ENCODE measurements around the gene PPP6R3.
"Not testable (repeated sequence)": the region's sequence is repeated elsewhere in the genome, so short reads cannot be mapped to it uniquely, and the experiment has no call there.

PPP6R3 gene

DNA sequence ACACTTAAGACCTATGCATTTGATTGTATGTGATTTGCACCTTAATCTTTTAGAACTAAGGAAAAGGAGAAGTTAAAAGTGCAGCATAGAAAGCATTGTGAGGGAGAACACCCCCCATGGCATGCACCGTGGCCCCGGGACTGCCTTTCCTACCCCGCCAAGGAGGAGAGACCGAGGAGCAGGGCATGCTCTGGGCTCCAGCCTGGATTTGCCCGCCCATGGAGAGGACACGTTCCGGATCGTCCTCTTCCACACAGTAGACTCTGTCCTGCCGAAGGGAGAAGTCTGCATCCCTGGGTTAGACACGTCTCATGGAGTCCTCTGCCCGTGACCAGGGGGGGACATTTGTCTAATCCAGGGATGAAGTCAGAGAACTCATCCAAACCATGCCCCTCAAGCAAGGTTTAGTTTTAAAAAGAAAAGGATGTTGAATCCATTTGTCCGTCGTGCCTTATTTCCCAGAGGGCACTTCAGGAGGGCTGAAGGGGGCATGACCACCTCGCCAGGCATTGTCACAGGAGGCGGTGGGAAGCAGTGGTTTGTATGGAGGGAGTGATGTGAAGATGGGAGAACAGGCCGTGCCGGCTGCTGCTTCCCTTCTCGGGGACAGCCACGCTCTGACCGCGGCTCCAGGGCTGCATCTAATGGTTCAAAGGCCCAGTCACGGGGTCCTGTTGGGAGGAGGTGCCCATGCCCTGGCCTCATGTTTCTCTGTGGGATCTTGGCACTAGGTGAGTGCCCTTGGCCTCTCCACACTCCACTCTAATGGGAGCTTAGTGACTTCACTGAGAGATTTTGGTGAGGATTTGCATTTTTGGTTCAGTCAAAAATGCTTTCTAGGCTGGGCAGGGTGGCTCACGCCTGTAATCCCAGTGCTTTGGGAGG, 157.6 kb downstream of the PPP6R3 start:
- Histone ChIP-seq H3K27ac (no peak overlapping the region), H3K27me3 (ENCODE audit: insufficient read depth, low read depth, severe bottlenecking) (no peaks in the 10 kb centered on the region), H3K9me3 (ENCODE audit: severe bottlenecking) (no peaks in the 10 kb centered on the region), H3K4me3 (ENCODE audit: low read depth, low read length) (no peak overlapping the region), H3K36me3 (peaks cover 25% of the 10 kb centered on the region)
- DNase-seq, result no peak
- TF ChIP-seq, protein P1, sequence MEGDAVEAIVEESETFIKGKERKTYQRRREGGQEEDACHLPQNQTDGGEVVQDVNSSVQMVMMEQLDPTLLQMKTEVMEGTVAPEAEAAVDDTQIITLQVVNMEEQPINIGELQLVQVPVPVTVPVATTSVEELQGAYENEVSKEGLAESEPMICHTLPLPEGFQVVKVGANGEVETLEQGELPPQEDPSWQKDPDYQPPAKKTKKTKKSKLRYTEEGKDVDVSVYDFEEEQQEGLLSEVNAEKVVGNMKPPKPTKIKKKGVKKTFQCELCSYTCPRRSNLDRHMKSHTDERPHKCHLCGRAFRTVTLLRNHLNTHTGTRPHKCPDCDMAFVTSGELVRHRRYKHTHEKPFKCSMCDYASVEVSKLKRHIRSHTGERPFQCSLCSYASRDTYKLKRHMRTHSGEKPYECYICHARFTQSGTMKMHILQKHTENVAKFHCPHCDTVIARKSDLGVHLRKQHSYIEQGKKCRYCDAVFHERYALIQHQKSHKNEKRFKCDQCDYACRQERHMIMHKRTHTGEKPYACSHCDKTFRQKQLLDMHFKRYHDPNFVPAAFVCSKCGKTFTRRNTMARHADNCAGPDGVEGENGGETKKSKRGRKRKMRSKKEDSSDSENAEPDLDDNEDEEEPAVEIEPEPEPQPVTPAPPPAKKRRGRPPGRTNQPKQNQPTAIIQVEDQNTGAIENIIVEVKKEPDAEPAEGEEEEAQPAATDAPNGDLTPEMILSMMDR (IDR thresholded peaks at IDR 0.05; ENCODE audit: low read depth, low read length), result no peak

DNA sequence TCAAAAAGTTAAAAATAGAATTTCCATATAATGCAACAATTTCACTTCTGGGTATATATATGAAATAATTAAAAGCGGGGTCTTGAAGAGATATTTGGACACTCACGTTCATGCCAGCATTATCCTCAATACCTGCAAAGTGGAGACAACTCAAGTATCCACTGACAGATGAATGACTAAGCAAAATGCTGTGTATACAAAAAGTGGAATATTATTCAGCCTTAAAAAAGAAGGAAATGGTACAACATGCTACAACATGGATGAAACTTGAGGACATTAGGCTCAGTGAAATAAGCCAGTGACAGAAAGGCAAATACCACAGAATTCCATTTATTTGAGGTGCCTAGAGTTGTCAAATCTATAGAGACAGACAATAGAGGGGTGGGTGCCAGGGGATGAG, 161.3 kb downstream of the PPP6R3 start:
- DNase-seq, result no peak
- Histone ChIP-seq H3K27ac (no peak overlapping the region), H3K36me3 (no peaks in the 10 kb centered on the region), H3K27me3 (ENCODE audit: insufficient read depth, low read depth, severe bottlenecking) (no peaks in the 10 kb centered on the region), H3K4me3 (ENCODE audit: low read depth, low read length) (no peak overlapping the region), H3K9me3 (ENCODE audit: severe bottlenecking) (no peaks in the 10 kb centered on the region)
- TF ChIP-seq, protein P1 (IDR thresholded peaks at IDR 0.05; ENCODE audit: low read depth, low read length), result no peak

DNA sequence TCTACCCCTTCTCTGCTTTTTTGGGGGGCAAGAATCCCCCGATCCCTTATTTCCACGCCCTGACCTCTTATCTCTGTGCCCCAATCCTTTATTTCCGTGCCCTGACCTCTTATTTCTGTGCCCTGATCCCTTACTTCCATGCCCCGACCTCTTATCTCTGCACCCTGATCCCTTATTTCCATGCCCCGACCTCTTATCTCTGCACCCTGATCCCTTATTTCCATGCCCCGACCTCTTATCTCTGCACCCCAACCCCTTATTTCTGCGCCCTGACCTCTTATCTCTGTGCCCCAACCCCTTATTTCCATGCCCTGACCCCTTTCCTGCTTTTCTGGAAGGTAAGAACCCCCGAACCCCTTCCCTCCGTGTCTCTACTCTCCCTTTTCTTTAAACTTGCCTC, 163.2 kb downstream of the PPP6R3 start:
- H3K4me3 ChIP-seq (ENCODE audit: low read depth, low read length); H3K27ac ChIP-seq; DNase-seq; H3K9me3 ChIP-seq (ENCODE audit: severe bottlenecking); H3K36me3 ChIP-seq; H3K27me3 ChIP-seq (ENCODE audit: insufficient read depth, low read depth, severe bottlenecking): not testable (repeated sequence)

DNA sequence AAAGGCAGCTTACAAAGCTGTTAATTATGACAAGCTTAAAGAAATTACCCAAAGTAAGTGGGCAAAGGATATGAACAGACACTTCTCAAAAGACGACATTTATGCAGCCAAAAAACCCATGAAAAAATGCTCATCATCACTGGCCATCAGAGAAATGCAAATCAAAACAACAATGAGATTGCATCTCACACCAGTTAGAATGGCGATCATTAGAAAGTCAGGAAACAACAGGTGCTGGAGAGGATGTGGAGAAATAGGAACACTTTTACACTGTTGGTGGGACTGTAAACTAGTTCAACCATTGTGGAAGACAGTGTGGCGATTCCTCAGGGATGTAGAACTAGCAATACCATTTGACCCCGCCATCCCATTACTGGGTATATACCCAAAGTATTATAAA, 164.5 kb downstream of the PPP6R3 start:
- not testable (repeated sequence) for H3K4me3 ChIP-seq (ENCODE audit: low read depth, low read length); H3K36me3 ChIP-seq; H3K27ac ChIP-seq; DNase-seq; H3K9me3 ChIP-seq (ENCODE audit: severe bottlenecking); H3K27me3 ChIP-seq (ENCODE audit: insufficient read depth, low read depth, severe bottlenecking)

DNA sequence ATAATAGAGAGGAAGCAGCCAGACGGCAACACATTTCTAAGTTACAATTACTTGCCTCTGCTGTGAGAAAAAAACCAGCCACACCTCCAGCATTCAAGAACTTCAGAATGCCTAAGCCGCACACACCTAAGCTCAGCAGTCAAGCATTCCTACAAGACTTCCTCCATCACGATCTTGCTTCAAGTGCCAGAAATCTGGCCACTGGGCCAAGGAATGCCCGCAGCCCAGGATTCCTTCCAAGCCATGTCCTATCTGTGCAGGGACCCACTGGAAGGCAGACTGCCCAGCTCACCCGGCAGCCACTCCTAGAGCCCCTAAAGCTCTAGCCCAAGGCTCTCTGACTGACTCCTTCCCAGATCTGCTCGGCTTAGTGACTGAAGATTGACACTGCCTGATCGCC, 165.7 kb downstream of the PPP6R3 start:
- DNase-seq; H3K36me3 ChIP-seq; H3K27ac ChIP-seq; H3K9me3 ChIP-seq (ENCODE audit: severe bottlenecking); H3K4me3 ChIP-seq (ENCODE audit: low read depth, low read length); H3K27me3 ChIP-seq (ENCODE audit: insufficient read depth, low read depth, severe bottlenecking): not testable (repeated sequence)

DNA sequence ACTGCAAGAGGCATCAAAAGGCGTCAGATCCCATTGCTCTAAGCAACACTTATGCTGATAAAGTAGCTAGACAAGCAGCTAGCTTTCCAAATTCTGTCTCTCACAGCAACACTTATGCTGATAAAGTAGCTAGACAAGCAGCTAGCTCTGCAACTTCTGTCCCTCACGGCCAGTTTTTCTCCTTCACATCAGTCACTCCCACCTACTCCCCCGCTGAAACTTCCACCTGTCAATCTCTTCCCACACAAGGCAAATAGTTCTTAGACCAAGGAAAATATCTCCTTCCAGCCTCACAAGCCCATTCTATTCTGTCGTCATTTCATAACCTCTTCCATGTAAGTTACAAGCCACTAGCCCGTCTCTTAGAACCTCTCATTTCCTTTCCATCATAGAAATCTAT, 168.3 kb downstream of the PPP6R3 start:
- H3K9me3 ChIP-seq (ENCODE audit: severe bottlenecking); H3K36me3 ChIP-seq; H3K27me3 ChIP-seq (ENCODE audit: insufficient read depth, low read depth, severe bottlenecking); H3K4me3 ChIP-seq (ENCODE audit: low read depth, low read length); H3K27ac ChIP-seq; DNase-seq: not testable (repeated sequence)

DNA sequence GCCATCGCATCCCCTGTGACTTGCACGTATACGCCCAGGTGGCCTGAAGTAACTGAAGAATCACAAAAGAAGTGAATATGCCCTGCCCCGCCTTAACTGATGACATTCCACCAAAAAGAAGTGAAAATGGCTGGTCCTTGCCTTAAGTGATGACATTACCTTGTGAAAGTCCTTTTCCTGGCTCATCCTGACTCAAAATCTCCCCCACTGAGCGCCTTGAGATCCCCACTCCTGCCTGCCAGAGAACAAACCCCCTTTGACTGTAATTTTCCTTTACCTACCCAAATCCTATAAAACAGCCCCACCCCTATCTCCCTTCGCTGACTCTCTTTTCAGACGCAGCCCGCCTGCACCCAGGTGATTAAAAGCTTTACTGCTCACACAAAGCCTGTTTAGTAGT, 171.8 kb downstream of the PPP6R3 start:
- H3K27me3 ChIP-seq (ENCODE audit: insufficient read depth, low read depth, severe bottlenecking); H3K36me3 ChIP-seq; H3K27ac ChIP-seq; H3K9me3 ChIP-seq (ENCODE audit: severe bottlenecking); DNase-seq: not testable (repeated sequence)
- H3K4me3 ChIP-seq (ENCODE audit: low read depth, low read length), result peak overlapping the region; percentile 9; the same call in 1 of the 2 replicates

DNA sequence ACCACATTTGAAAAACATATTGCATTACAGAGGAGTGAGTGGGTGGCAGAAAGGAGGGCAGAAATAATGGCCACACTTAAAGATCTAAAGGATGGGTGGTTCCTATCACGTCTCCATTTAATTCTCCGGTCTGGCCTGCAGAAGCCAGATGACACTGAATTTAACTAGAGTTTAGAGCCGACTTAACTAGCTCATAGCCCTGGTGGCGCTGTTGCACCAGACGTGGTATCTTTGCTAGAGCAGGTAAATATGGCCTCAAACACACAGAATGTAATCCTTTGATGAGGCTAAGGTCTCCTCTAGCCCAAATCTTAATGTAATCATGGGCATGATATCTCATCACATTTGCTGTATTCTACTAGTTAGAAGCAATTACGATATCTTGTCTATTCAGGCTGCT, 172.2 kb downstream of the PPP6R3 start:
- no peak overlapping the region for H3K27ac ChIP-seq
- no peaks in the 10 kb centered on the region for H3K9me3 ChIP-seq (ENCODE audit: severe bottlenecking)
- DNase-seq, result peak; percentile 83
- no peaks in the 10 kb centered on the region for H3K27me3 ChIP-seq (ENCODE audit: insufficient read depth, low read depth, severe bottlenecking)
- TF ChIP-seq, protein P1 (IDR thresholded peaks at IDR 0.05; ENCODE audit: low read depth, low read length), result peak; percentile 75
- peak overlapping the region; percentile 9; the same call in 1 of the 2 replicates for H3K4me3 ChIP-seq (ENCODE audit: low read depth, low read length)
- no peaks in the 10 kb centered on the region for H3K36me3 ChIP-seq

DNA sequence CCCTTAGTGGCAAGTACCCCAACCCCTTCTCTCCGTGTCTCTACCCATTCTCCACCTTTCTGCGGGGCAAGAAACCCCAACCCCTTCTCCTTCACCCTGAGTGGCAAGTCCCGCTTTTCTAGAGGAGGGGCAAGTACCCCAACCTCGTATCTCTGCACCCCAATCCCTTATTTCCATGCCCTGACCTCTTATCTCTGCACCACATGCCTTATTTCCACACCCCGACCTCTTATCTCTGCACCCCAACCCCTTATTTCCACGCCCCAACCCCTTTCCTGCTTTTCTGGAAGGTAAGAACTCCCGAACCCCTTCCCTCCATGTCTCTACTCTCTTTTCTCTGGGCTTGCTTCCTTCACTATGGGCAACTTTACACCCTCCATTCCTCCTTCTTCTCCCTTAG, 174.1 kb downstream of the PPP6R3 start:
- H3K27ac ChIP-seq; H3K4me3 ChIP-seq (ENCODE audit: low read depth, low read length); DNase-seq; H3K36me3 ChIP-seq; H3K27me3 ChIP-seq (ENCODE audit: insufficient read depth, low read depth, severe bottlenecking); H3K9me3 ChIP-seq (ENCODE audit: severe bottlenecking): not testable (repeated sequence)

DNA sequence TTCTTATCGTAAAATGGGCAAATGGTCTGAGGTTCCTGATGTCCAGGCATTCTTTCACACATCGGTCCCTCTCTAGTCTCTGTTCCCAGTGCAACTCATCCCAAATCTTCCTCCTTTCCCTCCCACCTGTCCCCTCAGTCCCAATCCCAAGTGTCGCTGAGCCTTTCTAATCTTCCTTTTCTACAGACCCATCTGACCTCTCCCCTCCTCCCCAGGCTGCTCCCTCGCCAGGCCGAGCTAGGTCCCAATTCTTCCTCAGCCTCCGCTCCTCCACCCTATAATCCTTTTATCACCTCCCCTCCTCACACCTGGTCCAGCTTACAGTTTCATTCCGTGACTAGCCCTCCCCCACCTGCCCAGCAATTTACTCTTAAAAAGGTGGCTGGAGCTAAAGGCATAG, 174.6 kb downstream of the PPP6R3 start:
- DNase-seq, result peak; percentile 67
- H3K36me3 ChIP-seq; H3K27ac ChIP-seq; H3K27me3 ChIP-seq (ENCODE audit: insufficient read depth, low read depth, severe bottlenecking); H3K9me3 ChIP-seq (ENCODE audit: severe bottlenecking); H3K4me3 ChIP-seq (ENCODE audit: low read depth, low read length): not testable (repeated sequence)

DNA sequence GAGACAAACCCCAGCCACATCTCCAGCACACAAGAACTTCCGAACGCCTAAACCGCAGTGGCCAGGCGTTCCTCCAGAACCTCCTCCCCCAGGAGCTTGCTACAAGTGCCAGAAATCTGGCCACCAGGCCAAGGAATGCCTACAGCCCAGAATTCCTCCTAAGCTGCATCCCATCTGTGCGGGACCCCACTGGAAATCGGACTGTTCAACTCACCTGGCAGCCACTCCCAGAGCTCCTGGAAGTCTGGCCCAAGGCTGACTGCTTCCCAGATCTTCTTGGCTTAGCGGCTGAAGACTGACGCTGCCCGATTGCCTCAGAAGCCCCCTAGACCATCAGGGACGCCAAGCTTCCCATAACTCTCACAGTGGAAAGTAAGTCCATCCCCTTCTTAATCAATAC, 175.3 kb downstream of the PPP6R3 start:
- not testable (repeated sequence) for H3K27me3 ChIP-seq (ENCODE audit: insufficient read depth, low read depth, severe bottlenecking); DNase-seq; H3K27ac ChIP-seq; H3K4me3 ChIP-seq (ENCODE audit: low read depth, low read length); H3K36me3 ChIP-seq; H3K9me3 ChIP-seq (ENCODE audit: severe bottlenecking)

DNA sequence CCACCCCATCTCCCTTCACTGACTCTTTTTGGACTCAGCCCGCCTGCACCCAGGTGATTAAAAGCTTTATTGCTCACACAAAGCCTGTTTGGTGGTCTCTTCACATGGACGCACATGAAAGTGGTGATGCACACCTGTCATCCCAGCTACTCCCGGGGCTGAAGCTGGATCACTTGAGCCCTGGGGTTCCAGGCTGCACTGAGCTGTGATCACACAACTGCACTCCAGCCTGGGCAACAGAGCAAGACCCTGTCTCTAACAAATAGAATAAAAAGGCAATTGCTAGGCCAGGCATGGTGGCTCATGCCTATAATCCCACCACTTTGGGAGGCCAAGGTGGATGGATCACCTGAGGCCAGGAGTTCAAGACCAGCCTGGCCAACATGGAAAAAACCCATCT, 178.8 kb downstream of the PPP6R3 start:
- H3K4me3 ChIP-seq (ENCODE audit: low read depth, low read length); H3K36me3 ChIP-seq; H3K9me3 ChIP-seq (ENCODE audit: severe bottlenecking); DNase-seq; H3K27me3 ChIP-seq (ENCODE audit: insufficient read depth, low read depth, severe bottlenecking); H3K27ac ChIP-seq: not testable (repeated sequence)

All from WERI-Rb-1 (cell line).